RWPE2 (cell line): Measurements from ENCODE around the gene RND3.

ENCODE experiments used
- ATAC-seq: fragments of 200-7000 bp; cut with Tn5 transposase; 3 replicates; pipeline ENCODE4 v1.9.1; 2021; ENCODE audit warnings: low read depth
- DNase-seq: peaks from one replicate; pipeline ENCODE4 v3.0.0-alpha.2; 2020; ENCODE audit warnings: low spot score
- H3K27ac ChIP-seq: fragments of 450-650 bp; 2 replicates; pipeline ENCODE4 v1.5.1; 2017; ENCODE audit warnings: mild to moderate bottlenecking; ENCODE audit not compliant: poor library complexity, severe bottlenecking
- H3K27me3 ChIP-seq: fragments of 250-450 bp; sonication (Bioruptor Pico); 2 replicates; pipeline ENCODE4 v1.5.1; 2021; ENCODE audit warnings: mild to moderate bottlenecking, moderate library complexity; ENCODE audit not compliant: insufficient read depth, poor library complexity, severe bottlenecking
- H3K36me3 ChIP-seq: fragments of 250-450 bp; sonication (Bioruptor Pico); 2 replicates; pipeline ENCODE4 v1.5.1; 2020; ENCODE audit warnings: low read depth, mild to moderate bottlenecking, moderate library complexity
- H3K4me1 ChIP-seq: fragments of 250-450 bp; sonication (Bioruptor Pico); 2 replicates; pipeline ENCODE4 v1.5.1; 2021; ENCODE audit warnings: mild to moderate bottlenecking, moderate library complexity; ENCODE audit not compliant: insufficient read depth, poor library complexity, severe bottlenecking
- H3K4me3 ChIP-seq: fragments of 250-450 bp; sonication (Bioruptor Pico); 2 replicates; pipeline ENCODE4 v1.5.1; 2021; ENCODE audit warnings: mild to moderate bottlenecking, moderate library complexity; ENCODE audit not compliant: severe bottlenecking
- H3K9me3 ChIP-seq: fragments of 250-450 bp; sonication (Bioruptor Pico); 2 replicates; pipeline ENCODE4 v1.5.1; 2021; ENCODE audit warnings: mild to moderate bottlenecking, moderate library complexity; ENCODE audit not compliant: severe bottlenecking
- TF ChIP-seq, protein P1 (sequence below): fragments of 450-650 bp; IDR thresholded peaks from one replicate; pipeline ENCODE4 v1.5.1; 2017; ENCODE audit warnings: mild to moderate bottlenecking, moderate library complexity; ENCODE audit not compliant: poor library complexity, severe bottlenecking

Gene RND3

DNA sequence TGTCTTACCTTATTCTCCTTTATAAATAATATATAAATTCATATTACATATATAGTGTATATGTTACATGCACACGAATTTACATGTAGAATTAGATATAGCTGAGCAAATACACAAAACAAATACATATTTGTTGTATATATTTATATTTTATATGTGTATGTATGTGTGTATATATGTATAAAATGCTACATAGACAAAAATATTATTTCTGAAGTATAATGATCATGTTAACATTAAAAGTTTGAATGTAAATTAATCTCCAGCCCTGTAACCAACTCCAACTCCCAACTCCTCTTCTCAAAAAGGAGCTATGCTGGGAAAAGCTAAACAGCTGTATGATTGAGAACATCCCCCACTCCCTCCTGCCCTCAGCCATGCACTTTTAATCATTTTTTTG lies 42.7 kb upstream of the RND3 start:
- no peak for ATAC-seq
- no peaks in the 10 kb centered on the region for H3K9me3 ChIP-seq
- no peaks in the 10 kb centered on the region for H3K27me3 ChIP-seq

DNA sequence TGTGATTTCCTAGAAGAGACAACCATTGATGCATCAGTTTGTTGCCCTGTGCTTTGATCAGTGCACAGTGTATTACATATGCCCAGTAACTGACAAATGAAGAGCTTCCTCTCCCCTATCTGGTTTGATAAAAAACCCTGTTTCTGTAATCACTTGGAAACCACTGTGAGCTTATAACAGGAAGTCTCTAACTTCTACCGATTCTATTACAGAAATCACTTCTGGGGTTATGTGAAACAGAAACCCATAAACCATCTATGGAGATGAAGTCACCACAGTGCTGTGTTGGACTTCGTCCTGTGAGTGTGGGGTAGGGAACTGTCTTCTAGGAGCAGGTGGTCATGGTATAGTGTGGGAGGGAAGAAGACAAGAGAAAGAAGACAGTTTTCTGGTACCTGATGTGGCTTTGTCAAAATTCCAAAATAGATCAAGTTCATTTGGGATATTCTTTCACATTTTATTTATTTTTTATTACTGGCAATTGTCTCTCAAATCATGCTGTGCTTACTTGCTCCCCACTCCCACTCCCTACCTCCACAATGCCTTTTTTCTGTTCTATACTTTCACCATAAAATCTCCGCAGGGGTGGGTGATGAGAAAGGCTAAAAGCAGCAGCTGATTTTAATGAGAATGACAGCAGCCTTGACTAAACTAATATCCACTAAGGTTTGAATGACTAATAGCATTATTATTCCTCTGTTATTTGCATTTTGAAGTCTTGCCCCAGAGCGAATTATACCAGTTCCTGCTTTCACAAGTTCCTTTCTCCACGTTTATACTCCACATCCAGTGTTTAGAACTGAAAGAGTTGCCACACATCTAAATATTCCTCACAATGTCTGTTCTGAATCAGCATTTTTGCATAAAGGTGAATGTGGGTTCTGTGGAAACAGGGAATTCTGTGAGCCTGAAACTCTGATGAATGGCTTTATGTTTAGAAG lies 41.7 kb upstream of the RND3 start:
- no peaks in the 10 kb centered on the region for H3K36me3 ChIP-seq
- peaks cover 66% of the 10 kb centered on the region for H3K4me1 ChIP-seq
- no peaks in the 10 kb centered on the region for H3K27me3 ChIP-seq
- no peak for DNase-seq
- H3K4me3 ChIP-seq: no peak overlapping the region
- no peaks in the 10 kb centered on the region for H3K9me3 ChIP-seq
- TF ChIP-seq, protein P1, sequence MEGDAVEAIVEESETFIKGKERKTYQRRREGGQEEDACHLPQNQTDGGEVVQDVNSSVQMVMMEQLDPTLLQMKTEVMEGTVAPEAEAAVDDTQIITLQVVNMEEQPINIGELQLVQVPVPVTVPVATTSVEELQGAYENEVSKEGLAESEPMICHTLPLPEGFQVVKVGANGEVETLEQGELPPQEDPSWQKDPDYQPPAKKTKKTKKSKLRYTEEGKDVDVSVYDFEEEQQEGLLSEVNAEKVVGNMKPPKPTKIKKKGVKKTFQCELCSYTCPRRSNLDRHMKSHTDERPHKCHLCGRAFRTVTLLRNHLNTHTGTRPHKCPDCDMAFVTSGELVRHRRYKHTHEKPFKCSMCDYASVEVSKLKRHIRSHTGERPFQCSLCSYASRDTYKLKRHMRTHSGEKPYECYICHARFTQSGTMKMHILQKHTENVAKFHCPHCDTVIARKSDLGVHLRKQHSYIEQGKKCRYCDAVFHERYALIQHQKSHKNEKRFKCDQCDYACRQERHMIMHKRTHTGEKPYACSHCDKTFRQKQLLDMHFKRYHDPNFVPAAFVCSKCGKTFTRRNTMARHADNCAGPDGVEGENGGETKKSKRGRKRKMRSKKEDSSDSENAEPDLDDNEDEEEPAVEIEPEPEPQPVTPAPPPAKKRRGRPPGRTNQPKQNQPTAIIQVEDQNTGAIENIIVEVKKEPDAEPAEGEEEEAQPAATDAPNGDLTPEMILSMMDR: no peak
- peak overlapping the region; percentile 94 for H3K27ac ChIP-seq
- ATAC-seq: peak; percentile 81

More for the DNA sequence above, 42.7 kb upstream of the RND3 start:
- TF ChIP-seq, protein P1: no peak
- Histone ChIP-seq H3K27ac (peak overlapping the region; percentile 94), H3K4me1 (peaks cover 71% of the 10 kb centered on the region), H3K4me3 (no peak overlapping the region), H3K36me3 (no peaks in the 10 kb centered on the region)
- no peak for DNase-seq

DNA sequence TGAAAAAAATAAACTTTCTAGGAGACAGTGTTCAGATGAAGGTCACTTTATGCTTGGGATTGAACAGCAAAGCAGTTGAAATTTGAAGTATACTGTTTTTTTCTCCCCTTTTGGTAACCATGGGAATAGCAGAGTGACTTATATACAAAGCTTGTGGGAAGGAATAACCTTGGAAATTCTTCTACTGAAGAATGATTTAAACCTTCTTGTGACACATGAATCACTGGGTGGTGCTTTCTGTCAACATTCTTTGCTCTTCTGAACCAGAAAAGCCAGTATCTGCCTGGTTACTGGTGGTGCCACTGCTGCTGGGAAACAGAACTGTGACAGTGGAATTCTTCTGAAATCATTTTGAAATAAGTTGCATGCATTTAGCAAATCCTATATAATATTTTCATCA lies 39.4 kb upstream of the RND3 start:
- TF ChIP-seq, protein P1: peak; percentile 24
- H3K36me3 ChIP-seq: no peaks in the 10 kb centered on the region
- no peaks in the 10 kb centered on the region for H3K9me3 ChIP-seq
- no peaks in the 10 kb centered on the region for H3K27me3 ChIP-seq
- H3K4me1 ChIP-seq: peaks cover 50% of the 10 kb centered on the region
- no peak overlapping the region for H3K4me3 ChIP-seq
- peak; percentile 53 for DNase-seq
- ATAC-seq: peak; percentile 73
- peak overlapping the region; percentile 94 for H3K27ac ChIP-seq

GRCh38 chr2:150526006-150526405 lies 38.5 kb upstream of the RND3 start:
- Histone ChIP-seq H3K36me3 (no peaks in the 10 kb centered on the region), H3K27me3 (no peaks in the 10 kb centered on the region), H3K27ac (peak overlapping the region; percentile 94), H3K4me3 (no peak overlapping the region), H3K4me1 (peaks cover 44% of the 10 kb centered on the region), H3K9me3 (no peaks in the 10 kb centered on the region)
- TF ChIP-seq, protein P1: no peak
- DNase-seq (no peak), ATAC-seq (no peak)

- H3K4me1 ChIP-seq: peaks cover 29% of the 10 kb centered on the region
- TF ChIP-seq, protein P1: no peak
These were observed 34.8 kb upstream of the RND3 start for GRCh38 chr2:150522269-150522668.

More at GRCh38 chr2:150522269-150522668, 34.8 kb upstream of the RND3 start:
- no peak for DNase-seq
- H3K9me3 ChIP-seq: no peaks in the 10 kb centered on the region
- ATAC-seq: no peak
- no peak overlapping the region for H3K4me3 ChIP-seq
- H3K36me3 ChIP-seq: no peaks in the 10 kb centered on the region
- no peak overlapping the region for H3K27ac ChIP-seq
- no peaks in the 10 kb centered on the region for H3K27me3 ChIP-seq
